Immature natural killer cell (primary cell): ENCODE data around the gene WDFY4. TPM values are rescaled to one million over a fixed set of nuclear protein-coding genes. Genes with fewer than 3 reads are reported as not detected.

Experiments
- DNase-seq, 3 donors: peaks; one replicate each; pipeline ENCODE4 v3.0.0; 2022; ENCODE audit warnings: mixed read lengths in 1 of 3
- H3K27ac Mint-ChIP-seq, 6 donors: one replicate each; pipeline ENCODE4 v1.8.0; 2020; ENCODE audit warnings: mixed read lengths in 6 of 6, mild to moderate bottlenecking in 5 of 6, inconsistent platforms in 4 of 6, moderate library complexity in 3 of 6
- H3K27me3 Mint-ChIP-seq, 3 donors: one replicate each; pipeline ENCODE4 v1.8.0; 2020 to 2021; ENCODE audit warnings: low read depth in 3 of 3, mild to moderate bottlenecking in 3 of 3, mixed read lengths in 3 of 3, moderate library complexity in 3 of 3, inconsistent platforms in 1 of 3
- H3K36me3 Mint-ChIP-seq, 3 donors: one replicate each; pipeline ENCODE4 v1.8.0; 2020; ENCODE audit warnings: mixed read lengths in 3 of 3, inconsistent platforms in 2 of 3, mild to moderate bottlenecking in 2 of 3
- H3K4me1 Mint-ChIP-seq, 2 donors: one replicate each; pipeline ENCODE4 v1.8.0; 2020; ENCODE audit warnings: inconsistent platforms in 2 of 2, mild to moderate bottlenecking in 2 of 2, mixed read lengths in 2 of 2, moderate library complexity in 1 of 2
- H3K4me3 Mint-ChIP-seq, 5 donors: one replicate each; pipeline ENCODE4 v1.8.0; 2020; ENCODE audit warnings: mild to moderate bottlenecking in 5 of 5, mixed read lengths in 5 of 5, inconsistent platforms in 3 of 5, moderate library complexity in 3 of 5
- H3K9me3 Mint-ChIP-seq, 6 donors: one replicate each; pipeline ENCODE4 v1.8.0; 2020; ENCODE audit warnings: mild to moderate bottlenecking in 6 of 6, mixed read lengths in 6 of 6, inconsistent platforms in 4 of 6, moderate library complexity in 3 of 6
- polyA plus RNA-seq, 3 donors: library from polyadenylated mRNA; unstranded; fragments of 300-500 nt; fragmentation: Illumina TruSeq; gene quantifications; one replicate each; pipeline ENCODE4 v1.2.3, GENCODE V29; 2021

WDFY4 gene
- polyA plus RNA-seq, 3 donors from 2014 or later = 1.0 to 2.2 TPM; not detected in 1

- no peaks in the 10 kb centered on the region for H3K36me3 Mint-ChIP-seq
- DNase-seq = no peak
- no peak overlapping the region for H3K27ac Mint-ChIP-seq
- H3K27me3 Mint-ChIP-seq = peaks cover 0 to 3% (median 2%) of the 10 kb centered on the region in 3 donors
- no peaks in the 10 kb centered on the region for H3K9me3 Mint-ChIP-seq
- H3K4me1 Mint-ChIP-seq = no peaks in the 10 kb centered on the region
- H3K4me3 Mint-ChIP-seq = no peak overlapping the region
Measured at GRCh38 chr10:48742891-48743860, 58.5 kb downstream of the WDFY4 start.

- DNase-seq = no peak
- H3K27me3 Mint-ChIP-seq = peaks cover 0 to 3% (median 2%) of the 10 kb centered on the region in 3 donors
- H3K27ac Mint-ChIP-seq = no peak overlapping the region
- peaks cover 0 to 3% (median 0%) of the 10 kb centered on the region in 6 donors for H3K9me3 Mint-ChIP-seq
- H3K36me3 Mint-ChIP-seq = no peaks in the 10 kb centered on the region
- H3K4me1 Mint-ChIP-seq = no peaks in the 10 kb centered on the region
- no peak overlapping the region for H3K4me3 Mint-ChIP-seq
Measured at GRCh38 chr10:48744587-48744986, 59.9 kb downstream of the WDFY4 start.

- no peaks in the 10 kb centered on the region for H3K4me1 Mint-ChIP-seq
- H3K27ac Mint-ChIP-seq = no peak overlapping the region
- H3K9me3 Mint-ChIP-seq = peaks cover 0 to 3% (median 0%) of the 10 kb centered on the region in 6 donors
- H3K4me3 Mint-ChIP-seq = no peak overlapping the region
- H3K27me3 Mint-ChIP-seq = peaks cover 0 to 2% (median 0%) of the 10 kb centered on the region in 3 donors
- H3K36me3 Mint-ChIP-seq = no peaks in the 10 kb centered on the region
- DNase-seq = no peak
Measured at GRCh38 chr10:48745662-48746245, 61.1 kb downstream of the WDFY4 start.

GRCh38 chr10:48748573-48748972 is 63.9 kb downstream of the WDFY4 start:
- Mint-ChIP-seq H3K4me1 (no peaks in the 10 kb centered on the region), H3K36me3 (no peaks in the 10 kb centered on the region), H3K9me3 (peaks cover 0 to 3% (median 0%) of the 10 kb centered on the region in 6 donors), H3K27me3 (peaks cover 0 to 2% (median 0%) of the 10 kb centered on the region in 3 donors), H3K27ac (no peak overlapping the region), H3K4me3 (no peak overlapping the region)
- DNase-seq = no peak

DNA sequence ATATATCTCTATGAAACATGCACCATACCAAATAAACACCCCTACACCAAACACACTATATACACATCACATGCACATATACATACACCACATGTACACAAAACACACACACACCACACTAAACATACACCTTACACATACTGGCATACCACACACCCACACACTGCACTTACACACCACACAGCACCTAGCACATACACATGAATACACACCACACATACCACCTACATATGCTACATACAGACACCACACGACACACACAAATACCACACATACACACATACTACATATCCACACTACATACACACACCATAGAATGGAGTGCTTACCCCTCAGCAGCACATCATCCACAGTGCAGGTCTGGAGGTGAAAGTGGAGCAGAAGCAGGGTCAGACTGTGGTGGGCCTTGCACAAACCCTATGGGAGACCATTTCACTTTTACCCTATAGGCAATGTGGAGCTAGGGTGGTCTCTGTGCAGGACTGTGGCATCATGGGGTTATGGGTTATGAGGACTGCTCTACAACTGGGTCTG is 64.6 kb downstream of the WDFY4 start:
- H3K4me3 Mint-ChIP-seq = no peak overlapping the region
- no peak overlapping the region for H3K27ac Mint-ChIP-seq
- no peak for DNase-seq
- H3K36me3 Mint-ChIP-seq = no peaks in the 10 kb centered on the region
- no peaks in the 10 kb centered on the region for H3K4me1 Mint-ChIP-seq
- H3K9me3 Mint-ChIP-seq = peaks cover 0 to 3% (median 0%) of the 10 kb centered on the region in 6 donors
- peaks cover 0 to 2% (median 0%) of the 10 kb centered on the region in 3 donors for H3K27me3 Mint-ChIP-seq

GRCh38 chr10:48750019-48750418 is 65.3 kb downstream of the WDFY4 start:
- H3K36me3 Mint-ChIP-seq = no peaks in the 10 kb centered on the region
- peaks cover 0 to 3% (median 0%) of the 10 kb centered on the region in 6 donors for H3K9me3 Mint-ChIP-seq
- no peaks in the 10 kb centered on the region for H3K4me1 Mint-ChIP-seq
- H3K27ac Mint-ChIP-seq = no peak overlapping the region
- H3K4me3 Mint-ChIP-seq = no peak overlapping the region
- DNase-seq = no peak
- no peaks in the 10 kb centered on the region for H3K27me3 Mint-ChIP-seq

- no peak overlapping the region for H3K27ac Mint-ChIP-seq
- no peaks in the 10 kb centered on the region for H3K4me1 Mint-ChIP-seq
- DNase-seq = no peak
- peaks cover 0 to 3% (median 0%) of the 10 kb centered on the region in 6 donors for H3K9me3 Mint-ChIP-seq
- no peaks in the 10 kb centered on the region for H3K27me3 Mint-ChIP-seq
- no peak overlapping the region for H3K4me3 Mint-ChIP-seq
- no peaks in the 10 kb centered on the region for H3K36me3 Mint-ChIP-seq
Measured at GRCh38 chr10:48750991-48751390, 66.3 kb downstream of the WDFY4 start.

GRCh38 chr10:48751730-48752129 is 67.1 kb downstream of the WDFY4 start:
- Mint-ChIP-seq H3K27ac (no peak overlapping the region), H3K9me3 (peaks cover 0 to 3% (median 0%) of the 10 kb centered on the region in 6 donors), H3K4me3 (no peak overlapping the region), H3K36me3 (no peaks in the 10 kb centered on the region), H3K4me1 (no peaks in the 10 kb centered on the region), H3K27me3 (peaks cover 0 to 3% (median 0%) of the 10 kb centered on the region in 3 donors)
- DNase-seq = no peak

- peaks cover 6 to 10% (median 8%) of the 10 kb centered on the region in 3 donors for H3K27me3 Mint-ChIP-seq
- no peaks in the 10 kb centered on the region for H3K4me1 Mint-ChIP-seq
- no peak for DNase-seq
- H3K4me3 Mint-ChIP-seq = no peak overlapping the region
- no peak overlapping the region for H3K27ac Mint-ChIP-seq
- H3K9me3 Mint-ChIP-seq = no peaks in the 10 kb centered on the region
- no peaks in the 10 kb centered on the region for H3K36me3 Mint-ChIP-seq
Measured at GRCh38 chr10:48758411-48758810, 73.7 kb downstream of the WDFY4 start.

GRCh38 chr10:48759113-48759901 is 74.6 kb downstream of the WDFY4 start:
- Mint-ChIP-seq H3K4me1 (no peaks in the 10 kb centered on the region), H3K4me3 (no peak overlapping the region), H3K9me3 (no peaks in the 10 kb centered on the region), H3K36me3 (no peaks in the 10 kb centered on the region), H3K27me3 (peaks cover 6 to 10% (median 8%) of the 10 kb centered on the region in 3 donors), H3K27ac (no peak overlapping the region)
- no peak for DNase-seq

DNA sequence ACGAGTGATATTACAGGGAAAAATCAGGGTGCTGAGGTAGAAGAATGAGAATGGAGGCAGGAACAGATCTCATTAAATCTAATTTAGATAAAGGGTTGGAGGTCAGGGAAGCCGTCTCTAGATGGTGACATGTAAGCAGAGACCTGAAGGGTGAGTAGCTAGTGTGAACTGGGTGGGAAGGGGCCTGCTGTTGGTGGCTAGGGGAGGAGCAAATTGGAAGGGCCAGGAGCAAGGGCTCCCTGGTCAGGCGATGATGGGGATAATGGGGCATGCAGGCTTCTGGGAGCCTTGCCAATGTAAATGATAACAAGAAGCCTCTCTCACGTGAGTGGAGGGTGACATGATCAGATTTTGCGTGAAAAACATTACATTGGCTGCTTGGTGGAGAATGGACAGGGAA is 76.3 kb downstream of the WDFY4 start:
- no peak for DNase-seq
- Mint-ChIP-seq H3K4me3 (no peak overlapping the region), H3K4me1 (no peaks in the 10 kb centered on the region), H3K27me3 (peaks cover 6 to 11% (median 10%) of the 10 kb centered on the region in 3 donors), H3K9me3 (no peaks in the 10 kb centered on the region), H3K36me3 (no peaks in the 10 kb centered on the region), H3K27ac (peak overlapping the region in 1 of 6 donors; percentile 4)

- no peaks in the 10 kb centered on the region for H3K4me1 Mint-ChIP-seq
- no peaks in the 10 kb centered on the region for H3K36me3 Mint-ChIP-seq
- H3K27me3 Mint-ChIP-seq = peaks cover 5 to 11% (median 6%) of the 10 kb centered on the region in 3 donors
- H3K9me3 Mint-ChIP-seq = no peaks in the 10 kb centered on the region
- H3K4me3 Mint-ChIP-seq = no peak overlapping the region
- H3K27ac Mint-ChIP-seq = no peak overlapping the region
- DNase-seq = no peak
Measured at GRCh38 chr10:48762064-48763042, 77.7 kb downstream of the WDFY4 start.
